H1 (cell line): Measurements from ENCODE around the gene TSC1. TPM values are rescaled to one million over a fixed set of nuclear protein-coding genes. Genes with fewer than 3 reads are reported as not detected.

ENCODE experiments used
- FOSL1 ChIP-seq: IDR thresholded peaks from 2 replicates; pipeline ENCODE4 v1.6.1; 2011; ENCODE audit warnings: mild to moderate bottlenecking, low read depth, low read length, moderate library complexity; ENCODE audit not compliant: insufficient read depth
- MAX ChIP-seq: IDR thresholded peaks from 2 replicates; pipeline ENCODE4 v1.6.1; 2012; ENCODE audit warnings: inconsistent platforms
- NRF1 ChIP-seq: IDR thresholded peaks from 2 replicates; pipeline ENCODE4 v1.6.1; 2011; ENCODE audit warnings: mild to moderate bottlenecking, low read depth, low read length, improper control_type of control experiment
- POLR2AphosphoS5 ChIP-seq: IDR thresholded peaks from 2 replicates; pipeline ENCODE4 v1.6.1; 2011; ENCODE audit warnings: low read depth, low read length
- RAD21 ChIP-seq, 2 experiments: IDR thresholded peaks in 1 of 2; conservative IDR thresholded peaks in 1 of 2; 2 replicates each; pipeline ENCODE4 v1.6.1; 2011; ENCODE audit warnings: low read depth in 2 of 2, low read length in 2 of 2, improper control_type of control experiment in 1 of 2, inconsistent platforms in 1 of 2, mild to moderate bottlenecking in 1 of 2, moderate library complexity in 1 of 2
- SAP30 ChIP-seq: fragments of 300-600 bp; sonication (generic); IDR thresholded peaks from 2 replicates; pipeline ENCODE4 v1.7.1; 2012; ENCODE audit warnings: low read length, moderate library complexity, mild to moderate bottlenecking, inconsistent platforms; ENCODE audit not compliant: insufficient read depth, insufficient replicate concordance
- SIX5 ChIP-seq: IDR thresholded peaks from 2 replicates; pipeline ENCODE4 v1.6.1; 2011; ENCODE audit warnings: mild to moderate bottlenecking, low read depth, low read length
- microRNA-seq, 2 experiments: library from miRNA; unstranded; fragments of <30 nt; microRNA quantifications; one replicate each; pipeline versions ENCODE4 to v1.2.0, GENCODE V29; 2016 to 2020; ENCODE audit warnings: borderline microRNAs expressed in 2 of 2, borderline number of aligned reads in 2 of 2, borderline replicate concordance in 1 of 2
- polyA plus RNA-seq, 7 experiments: library from polyadenylated mRNA; depleted of rRNA in 3 of 7; stranded (reverse) in 5 of 7; unstranded in 2 of 7; fragments of >200 nt in 5 of 7; fragments of 200-250 nt in 2 of 7; gene quantifications; 1 replicate in 5 of 7; 2 replicates in 1 of 7; 4 replicates in 1 of 7; pipeline versions ENCODE4 v1.2.1 to v1.2.3, GENCODE V29; 2011 to 2013; ENCODE audit warnings: missing spikeins in 2 of 7, mixed read lengths in 2 of 7
- small RNA-seq: library from polyadenylated mRNA; stranded (forward); fragments of <200 nt; extraction: miRNeasy Mini kit (QIAGEN cat#:217004); gene quantifications from one replicate; pipeline ENCODE3, GENCODE V24; 2013; ENCODE audit not compliant: insufficient read depth
- total RNA-seq: library from RNA; stranded (reverse); fragmentation: NEBNext Ultra II Directional; extraction: Animal tissue kit (Norgen Biotek cat#: 25700); gene quantifications from 2 replicates; pipeline ENCODE4 v1.2.1, GENCODE V29; 2021
- TF ChIP-seq, protein P1 (sequence below): IDR thresholded peaks from 2 replicates; pipeline ENCODE4 v1.6.1; 2012; ENCODE audit warnings: inconsistent platforms

Gene TSC1
- total and polyA plus RNA-seq, 2 of the 8 experiments (the other 6 are each of a cell fraction or from before 2014, with no cell fraction given), result 37.2 to 46.0 TPM

DNA sequence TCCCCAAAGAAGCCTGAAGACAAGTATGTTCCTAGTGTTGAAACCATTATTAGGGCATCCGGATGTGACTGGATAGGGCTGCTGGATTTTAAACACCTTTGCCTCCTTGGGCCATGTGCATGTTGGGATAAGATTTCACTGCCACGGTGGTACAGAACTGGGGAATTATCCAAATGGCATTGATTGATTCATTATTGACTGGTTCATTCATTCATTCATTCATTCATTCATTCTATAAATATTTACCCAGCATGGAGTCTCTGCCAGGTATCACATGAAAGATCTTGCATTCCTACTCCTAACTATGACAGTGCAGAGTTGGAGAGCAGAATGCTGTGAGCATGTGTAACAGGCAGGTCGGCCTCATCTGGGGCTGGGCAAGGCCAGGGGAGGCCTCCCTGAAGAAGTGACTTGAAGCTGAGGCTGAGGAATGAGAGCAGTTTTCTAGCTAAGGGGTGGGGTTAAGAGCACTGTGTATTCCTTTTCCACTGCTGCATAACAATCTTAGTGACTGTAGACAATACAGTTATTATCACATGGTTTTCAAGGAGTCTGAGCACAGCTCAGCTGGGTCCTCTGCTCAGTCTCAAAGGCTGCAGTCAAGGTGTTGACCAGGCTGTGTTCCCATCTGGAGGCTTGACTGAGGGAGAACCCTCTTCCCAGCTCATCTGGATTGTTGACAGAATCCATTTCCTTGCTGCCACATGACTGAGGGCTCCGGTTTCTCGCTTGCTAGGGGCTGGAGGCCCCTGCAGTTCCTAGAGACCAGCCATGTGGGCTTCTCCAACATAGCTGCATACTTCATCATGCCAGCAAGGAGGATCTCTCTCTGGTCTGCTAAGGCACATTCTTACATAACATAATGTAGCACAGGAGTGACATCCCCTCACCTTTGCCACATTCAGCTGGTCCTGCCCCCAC, 102.0 kb downstream of the TSC1 start (continued):
- TF ChIP-seq RAD21 (IDR thresholded peaks at IDR 0.05 in 1 of 2, conservative IDR thresholded peaks at IDR 0.05 in 1 of 2; ENCODE audit: low read depth in 2 of 2, low read length in 2 of 2) (no peak), SAP30 (no peak), SIX5 (no peak), POLR2AphosphoS5 (no peak), NRF1 (no peak), MAX (no peak), FOSL1 (no peak)
- TF ChIP-seq, protein P1, sequence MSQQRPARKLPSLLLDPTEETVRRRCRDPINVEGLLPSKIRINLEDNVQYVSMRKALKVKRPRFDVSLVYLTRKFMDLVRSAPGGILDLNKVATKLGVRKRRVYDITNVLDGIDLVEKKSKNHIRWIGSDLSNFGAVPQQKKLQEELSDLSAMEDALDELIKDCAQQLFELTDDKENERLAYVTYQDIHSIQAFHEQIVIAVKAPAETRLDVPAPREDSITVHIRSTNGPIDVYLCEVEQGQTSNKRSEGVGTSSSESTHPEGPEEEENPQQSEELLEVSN, result no peak

Small RNA genes lying within 50 kb of the gene (microRNA-seq; reads per million reads assigned to microRNA genes)
- gene MIR548AW, result 0 reads per million in 2 experiments

Small RNA genes lying within 50 kb of the gene (small RNA-seq; reads per million reads assigned to genes)
- gene AL593851.1, result not detected
- not detected for gene MIR548AW
- not detected for gene RNU7-21P

Other genes starting within 250 kb of the TSC1 start
- 0.48 and 0.52 TPM in 2 replicates for gene AK8, start 66.3 kb downstream of the TSC1 start, total RNA-seq
- 0.35 and 0.39 TPM in 2 replicates for gene AK8, start 66.3 kb downstream of the TSC1 start, polyA plus RNA-seq (2011; rRNA removed)
- 0.29 and 0.63 TPM in 2 replicates for gene SPACA9, start 65.7 kb downstream of the TSC1 start, total RNA-seq
- 1.3 and 1.4 TPM in 2 replicates for gene SPACA9, start 65.7 kb downstream of the TSC1 start, polyA plus RNA-seq (2011; rRNA removed)
- gene GFI1B, start 34.1 kb upstream of the TSC1 start, total RNA-seq, result 0.09 and 0.71 TPM in 2 replicates
- gene GFI1B, start 34.1 kb upstream of the TSC1 start, polyA plus RNA-seq (2011; rRNA removed), result 0.11 and 0.20 TPM in 2 replicates
- 87.1 and 89.4 TPM in 2 replicates for gene GTF3C5, start 86.4 kb upstream of the TSC1 start, total RNA-seq
- gene GTF3C5, start 86.4 kb upstream of the TSC1 start, polyA plus RNA-seq (2011; rRNA removed), result 78.7 and 104 TPM in 2 replicates
- gene CEL, start 117.4 kb upstream of the TSC1 start, total RNA-seq, result 2.5 and 3.4 TPM in 2 replicates
- gene CEL, start 117.4 kb upstream of the TSC1 start, polyA plus RNA-seq (2011; rRNA removed), result 1.8 and 2.7 TPM in 2 replicates
- 11.2 and 14.5 TPM in 2 replicates for gene RALGDS, start 176.6 kb upstream of the TSC1 start, total RNA-seq
- 25.5 and 29.3 TPM in 2 replicates for gene RALGDS, start 176.6 kb upstream of the TSC1 start, polyA plus RNA-seq (2011; rRNA removed)
- gene GBGT1, start 219.3 kb upstream of the TSC1 start, total RNA-seq, result 9.7 and 10.0 TPM in 2 replicates
- gene GBGT1, start 219.3 kb upstream of the TSC1 start, polyA plus RNA-seq (2011; rRNA removed), result 7.1 and 10.1 TPM in 2 replicates